NCI-H460 (cell line): ENCODE data around the gene DQX1. TPM values are rescaled to one million over a fixed set of nuclear protein-coding genes. Genes with fewer than 3 reads are reported as not detected.
"Not testable (repeated sequence)": the region's sequence is repeated elsewhere in the genome, so short reads cannot be mapped to it uniquely, and the experiment has no call there.

Experiments
- DNase-seq: peaks from one replicate; pipeline ENCODE4 v3.0.0-alpha.2; 2016; ENCODE audit warnings: low read depth; ENCODE audit errors: extremely low read depth
- total RNA-seq: library from RNA; depleted of rRNA; stranded (reverse); fragments of >200 nt; shearing (Covaris generic); gene quantifications from 2 replicates; pipeline ENCODE4 v1.2.3, GENCODE V29; 2014; rRNA removed

The DQX1 gene
- total RNA-seq, 1 experiment from 2014 or later, result not detected

DNA sequence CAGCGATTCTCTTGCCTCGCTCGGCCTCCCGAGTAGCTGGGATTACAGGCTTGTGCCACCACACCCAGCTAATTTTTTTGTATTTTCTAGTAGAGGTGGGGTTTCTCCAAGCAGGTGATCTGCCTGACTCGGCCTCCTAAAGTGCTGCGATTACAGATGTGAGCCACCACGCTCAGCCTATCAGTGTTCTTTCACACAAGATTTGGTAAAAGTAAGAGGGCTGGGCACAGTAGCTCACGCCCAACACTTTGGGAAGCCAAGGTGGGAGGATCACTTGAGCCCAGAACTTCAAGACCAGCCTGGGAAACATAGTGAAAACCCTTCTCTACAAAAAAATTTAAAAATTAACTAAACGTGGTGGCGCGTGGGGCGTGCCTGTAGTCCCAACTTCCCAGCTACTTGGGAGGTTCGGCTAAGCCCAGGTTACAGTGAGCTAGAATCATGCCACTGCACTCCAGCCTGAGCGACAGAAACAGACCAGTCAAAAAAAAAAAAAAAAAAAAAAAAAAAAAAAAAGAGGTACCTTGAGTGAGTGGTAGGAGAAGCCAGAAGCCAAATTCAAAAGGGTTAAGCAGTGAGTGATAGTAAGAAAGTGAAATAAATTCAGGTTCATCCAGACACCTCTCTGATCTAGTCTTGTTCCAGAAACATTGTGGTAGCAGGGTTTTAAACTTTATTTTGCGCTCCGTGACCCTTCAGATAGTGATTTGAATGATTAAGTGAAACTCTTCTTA, 54.5 kb downstream of the DQX1 start:
- DNase-seq, result no peak

DNA sequence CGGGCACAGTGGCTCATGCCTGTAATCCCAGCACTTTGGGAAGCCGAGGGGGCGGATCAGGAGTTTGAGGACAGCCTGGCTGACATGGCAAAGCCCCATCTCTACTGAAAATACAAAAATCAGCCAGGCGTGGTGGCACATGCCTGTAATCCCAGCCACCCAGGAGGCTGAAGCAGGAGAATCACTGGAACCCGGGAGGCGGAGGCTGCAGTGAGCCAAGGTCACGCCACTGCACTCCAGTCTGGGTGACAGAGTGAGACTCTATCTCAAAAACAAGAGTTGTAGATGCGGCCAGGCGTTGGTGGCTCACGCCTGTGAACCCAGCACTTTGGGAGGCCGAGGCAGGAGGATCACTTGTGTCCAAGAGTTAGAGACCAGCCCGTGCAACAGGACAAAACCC, 55.3 kb downstream of the DQX1 start:
- not testable (repeated sequence) for DNase-seq

Other genes starting within 250 kb of the DQX1 start
- 0.40 and 1.6 TPM in 2 replicates for gene SLC4A5, start 182.8 kb downstream of the DQX1 start, total RNA-seq
- gene DCTN1, start 145.9 kb downstream of the DQX1 start, total RNA-seq, result 39.8 and 52.1 TPM in 2 replicates
- gene C2orf81, start 104.6 kb downstream of the DQX1 start, total RNA-seq, result 1.2 and 2.2 TPM in 2 replicates
- 33.9 and 38.6 TPM in 2 replicates for gene WDR54, start 104.5 kb downstream of the DQX1 start, total RNA-seq
- gene RTKN, start 84.3 kb downstream of the DQX1 start, total RNA-seq, result 12.3 and 15.7 TPM in 2 replicates
- 19.8 and 19.9 TPM in 2 replicates for gene INO80B, start 71.1 kb downstream of the DQX1 start, total RNA-seq
- 44.2 and 48.4 TPM in 2 replicates for gene WBP1, start 67.8 kb downstream of the DQX1 start, total RNA-seq
- gene MOGS, start 60.8 kb downstream of the DQX1 start, total RNA-seq, result 58.9 TPM in 2 replicates
- gene MRPL53, start 53.6 kb downstream of the DQX1 start, total RNA-seq, result 55.3 and 57.8 TPM in 2 replicates
- 15.6 and 17.6 TPM in 2 replicates for gene CCDC142, start 43.2 kb downstream of the DQX1 start, total RNA-seq
- gene TTC31, start 43.1 kb downstream of the DQX1 start, total RNA-seq, result 20.4 and 23.8 TPM in 2 replicates
- 0.95 and 1.9 TPM in 2 replicates for gene LBX2, start 26.6 kb downstream of the DQX1 start, total RNA-seq
- gene PCGF1, start 18.5 kb downstream of the DQX1 start, total RNA-seq, result 51.1 and 56.9 TPM in 2 replicates
- 0.40 and 0.43 TPM in 2 replicates for gene TLX2, start 11.8 kb downstream of the DQX1 start, total RNA-seq
- 149 and 161 TPM in 2 replicates for gene AUP1, start 3.5 kb upstream of the DQX1 start, total RNA-seq
- 46.9 and 52.1 TPM in 2 replicates for gene HTRA2, start 3.7 kb upstream of the DQX1 start, total RNA-seq
- gene LOXL3, start 27.7 kb upstream of the DQX1 start, total RNA-seq, result 2.9 and 3.1 TPM in 2 replicates
- 19.3 and 22.1 TPM in 2 replicates for gene DOK1, start 28.5 kb upstream of the DQX1 start, total RNA-seq
- gene M1AP, start 122.1 kb upstream of the DQX1 start, total RNA-seq, result not detected in 2 replicates
- gene SEMA4F, start 128.0 kb upstream of the DQX1 start, total RNA-seq, result 6.4 and 7.1 TPM in 2 replicates